ENCODE results near the gene TRIM52. TPM values are rescaled to one million over a fixed set of nuclear protein-coding genes. Genes with fewer than 3 reads are reported as not detected.

TRIM52 gene
- total RNA-seq, 1 experiment from 2014 or later, result 7.6 TPM

DNA sequence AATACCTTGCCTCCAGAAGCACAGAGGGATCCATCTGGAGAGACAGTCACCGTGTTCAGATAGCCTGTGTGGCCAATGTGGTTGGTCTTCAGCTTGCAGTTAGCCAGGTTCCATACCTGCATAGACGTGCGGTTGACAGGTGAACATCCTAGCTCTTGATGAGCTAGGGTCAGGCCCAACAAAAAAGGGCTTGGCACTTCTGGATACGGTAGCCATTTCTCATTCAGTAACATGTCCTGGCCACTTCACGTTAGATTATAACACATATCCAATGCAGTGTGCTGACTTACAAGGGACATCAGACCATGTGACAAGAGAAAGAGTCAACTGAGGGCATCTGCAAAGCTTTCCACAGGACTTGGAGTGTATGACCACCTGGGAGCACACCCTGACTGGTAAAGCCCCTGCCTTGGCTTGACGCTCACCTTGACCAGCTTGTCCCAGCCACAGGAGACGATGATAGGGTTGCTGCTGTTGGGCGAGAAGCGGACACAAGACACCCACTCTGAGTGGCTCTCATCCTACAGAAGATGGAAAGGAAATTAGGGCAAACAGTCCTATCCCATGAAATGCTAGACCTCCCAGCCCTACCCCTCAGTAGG is 21.8 kb downstream of the TRIM52 start:
- Histone ChIP-seq H3K27ac (ENCODE audit: low read depth, low read length) (0 out of 2 replicates have a peak overlapping the region, but pooled peaks have one; percentile 9), H3K4me3 (replicated peaks in 1 of 2; ENCODE audit: low read depth in 1 of 2, low read length in 2 of 2) (no peak overlapping the region), H3K4me2 (ENCODE audit: low read length) (no peak overlapping the region), H3K4me1 (ENCODE audit: control insufficient read depth in 1 of 2, insufficient read depth in 2 of 2, low read length in 2 of 2) (peaks cover 7 to 18% of the 10 kb centered on the region in 2 experiments), H3K79me2 (ENCODE audit: insufficient read depth, low read length) (peaks cover 71% of the 10 kb centered on the region), H3K36me3 (ENCODE audit: control insufficient read depth in 1 of 2, insufficient read depth in 2 of 2, low read length in 2 of 2) (peaks cover 49 to 77% of the 10 kb centered on the region in 2 experiments), H3K9me3 (ENCODE audit: control insufficient read depth in 1 of 2, insufficient read depth in 1 of 2, low read depth in 1 of 2, low read length in 2 of 2) (no peaks in the 10 kb centered on the region), H4K20me1 (ENCODE audit: insufficient read depth) (peaks cover 53% of the 10 kb centered on the region; the same call in 1 of the 2 replicates), H3K9me2 (ENCODE audit: insufficient read depth) (no peaks in the 10 kb centered on the region), H3K9ac (ENCODE audit: low read length) (no peak overlapping the region), H3K27me3 (ENCODE audit: insufficient read depth, low read length) (no peaks in the 10 kb centered on the region), H2AFZ (ENCODE audit: low read depth, low read length, poor library complexity, severe bottlenecking) (no peak overlapping the region)
- RAD21 ChIA-PET (ENCODE audit: low non-redundant PET in 1 of 2, low total read pairs in 2 of 2, uncharacterized antibody in 2 of 2, unreplicated experiment in 2 of 2), result no interaction called here
- CTCF ChIA-PET, result no interaction called here
- POLR2A ChIA-PET, result interaction anchor here (0.8 kb wide), 1 partner anchor 16 kb away, joined by 3 read pairs; the partner anchor contains the start of gene TRIM41
- no peak for ATAC-seq
- no TSS peak for BruUV-seq (replicated peaks)
- intact Hi-C loops (cut with micrococcal nuclease), result no loop called here
- TF ChIP-seq EZH2phosphoT487 (IDR thresholded peaks at IDR 0.05; ENCODE audit: borderline replicate concordance), result no peak
- TF ChIP-seq CEBPB (IDR thresholded peaks at IDR 0.05; ENCODE audit: low read depth), result no peak
- no peak for TF ChIP-seq FOSL1 (IDR thresholded peaks at IDR 0.05; ENCODE audit: low read depth)
- TF ChIP-seq ZFX (IDR thresholded peaks at IDR 0.05), result no peak
- no peak for TF ChIP-seq POLR2A (IDR thresholded peaks at IDR 0.05; ENCODE audit: borderline replicate concordance, extremely low read depth, insufficient read depth, insufficient read length)
- no peak for TF ChIP-seq RAD21 (IDR thresholded peaks at IDR 0.05; ENCODE audit: low read depth)
- TF ChIP-seq TCF7L2 (IDR thresholded peaks at IDR 0.05; ENCODE audit: borderline replicate concordance, extremely low read depth, insufficient read depth, insufficient read length), result no peak
- no peak for TF ChIP-seq ELF1 (IDR thresholded peaks at IDR 0.05; ENCODE audit: borderline replicate concordance, low read depth)
- no peak for TF ChIP-seq EGR1 (IDR thresholded peaks at IDR 0.05; ENCODE audit: low read depth)
- TF ChIP-seq, protein P1, sequence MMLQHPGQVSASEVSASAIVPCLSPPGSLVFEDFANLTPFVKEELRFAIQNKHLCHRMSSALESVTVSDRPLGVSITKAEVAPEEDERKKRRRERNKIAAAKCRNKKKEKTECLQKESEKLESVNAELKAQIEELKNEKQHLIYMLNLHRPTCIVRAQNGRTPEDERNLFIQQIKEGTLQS (IDR thresholded peaks at IDR 0.05), result no peak
- TF ChIP-seq ZNF274 (IDR thresholded peaks at IDR 0.05; ENCODE audit: low read depth, low read length), result no peak
- no peak for DNase-seq (ENCODE audit: low read depth, low spot score)
